Right cardiac atrium (tissue), 5 donors: Measurements from ENCODE around the gene TRIM16. TPM values are rescaled to one million over a fixed set of nuclear protein-coding genes. Genes with fewer than 3 reads are reported as not detected.
"Not testable (repeated sequence)": the region's sequence is repeated elsewhere in the genome, so short reads cannot be mapped to it uniquely, and the experiment has no call there.

ENCODE experiments used
- ATAC-seq, 2 donors: fragments of 200-7000 bp; cut with Tn5 transposase; one replicate each; pipeline versions ENCODE4 v1.8.0 to v1.9.1; 2020; ENCODE audit warnings: moderate library complexity in 2 of 2, mild to moderate bottlenecking in 1 of 2
- DNase-seq, 3 donors: peaks; one replicate each; pipeline ENCODE4 v3.0.0-alpha.2; 2020
- H3K27ac ChIP-seq: one replicate; pipeline ENCODE4 v1.5.1; 2013; ENCODE audit warnings: mild to moderate bottlenecking, low read length, control low read depth, moderate library complexity
- H3K27me3 ChIP-seq: one replicate; pipeline ENCODE4 v1.6.1; 2013; ENCODE audit not compliant: control insufficient read depth, insufficient read depth
- H3K4me1 ChIP-seq: one replicate; pipeline ENCODE4 v1.6.1; 2013; ENCODE audit warnings: low read length; ENCODE audit not compliant: control insufficient read depth, insufficient read depth
- H3K4me3 ChIP-seq: one replicate; pipeline ENCODE4 v1.5.1; 2013; ENCODE audit warnings: low read length, control low read depth
- H3K9me3 ChIP-seq: one replicate; pipeline ENCODE4 v1.6.1; 2013; ENCODE audit warnings: low read length; ENCODE audit not compliant: control insufficient read depth
- WGBS: extraction: QIAGEN DNeasy Blood & Tissue Kit; methylation state at CpG from one replicate; pipeline ENCODE4 v1.1.7; 2013; 5-methylcytosine and 5-hydroxymethylcytosine counted together
- intact Hi-C, 4 donors: fragments of 100-400 bp; cut with DNase I; formaldehyde crosslinking; loops; one replicate each; pipeline versions ENCODE4 v1.11.0 to v1.14.0; 2022 to 2023
- polyA plus RNA-seq: library from polyadenylated mRNA; stranded (reverse); fragments of 200-250 nt; gene quantifications from one replicate; pipeline ENCODE4 v1.2.3, GENCODE V29; 2013
- total RNA-seq, 4 donors: library from RNA; stranded (reverse); fragmentation: NEBNext Ultra II Directional; extraction: Animal tissue kit (Norgen Biotek cat#: 25700); gene quantifications; one replicate each; pipeline ENCODE4 v1.2.1, GENCODE V29; 2021
- donor health status: healthy with polysubstance abuse.
- donor health status: DM: no; HTN: yes; CAD: no.
- donor health status: DM: no; HTN: no; CAD: no.
- donor health status: DM: no; HTN: yes; CAD: no; lungs with severe emphysema.
- donor health status: DM: yes; HTN: yes; CAD: no.

Gene TRIM16
- total and polyA plus RNA-seq, 5 donors, result 17.9 to 42.0 (median 31.5) TPM

DNA sequence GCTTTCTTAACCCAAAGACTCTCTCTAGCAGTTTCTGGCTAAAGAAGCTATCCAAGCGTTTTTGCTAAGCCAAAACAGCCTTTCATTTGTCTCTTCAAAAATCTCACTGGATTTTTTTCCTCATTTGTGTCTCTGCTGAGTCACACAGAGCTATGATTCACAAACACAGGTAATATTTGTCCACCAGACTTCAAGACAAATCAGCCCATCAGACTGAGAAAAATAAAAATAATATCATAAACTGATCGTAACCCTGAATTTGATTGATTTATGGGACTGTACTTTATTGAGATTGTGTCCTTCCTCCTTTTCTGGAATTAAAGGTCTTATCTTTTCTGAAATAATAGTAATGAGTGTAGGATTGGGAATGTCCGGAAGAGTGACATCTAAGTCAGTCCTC lies 25.8 kb downstream of the TRIM16 start:
- H3K4me3 ChIP-seq, result no peak overlapping the region
- H3K4me1 ChIP-seq, result peaks cover 9% of the 10 kb centered on the region
- DNase-seq (no peak), ATAC-seq (no peak)
- H3K27me3 ChIP-seq, result no peaks in the 10 kb centered on the region
- intact Hi-C loops, result no loop called here
- H3K9me3 ChIP-seq, result no peaks in the 10 kb centered on the region
- 95% methylated on average over 3 of the region's 3 CpGs for WGBS
- H3K27ac ChIP-seq, result no peak overlapping the region

GRCh38 chr17:15657868-15658267 lies 26.2 kb downstream of the TRIM16 start:
- ATAC-seq (no peak), DNase-seq (no peak)
- Histone ChIP-seq H3K4me1 (peaks cover 9% of the 10 kb centered on the region), H3K9me3 (no peaks in the 10 kb centered on the region), H3K27ac (no peak overlapping the region), H3K27me3 (no peaks in the 10 kb centered on the region), H3K4me3 (no peak overlapping the region)
- intact Hi-C loops, result no loop called here

DNA sequence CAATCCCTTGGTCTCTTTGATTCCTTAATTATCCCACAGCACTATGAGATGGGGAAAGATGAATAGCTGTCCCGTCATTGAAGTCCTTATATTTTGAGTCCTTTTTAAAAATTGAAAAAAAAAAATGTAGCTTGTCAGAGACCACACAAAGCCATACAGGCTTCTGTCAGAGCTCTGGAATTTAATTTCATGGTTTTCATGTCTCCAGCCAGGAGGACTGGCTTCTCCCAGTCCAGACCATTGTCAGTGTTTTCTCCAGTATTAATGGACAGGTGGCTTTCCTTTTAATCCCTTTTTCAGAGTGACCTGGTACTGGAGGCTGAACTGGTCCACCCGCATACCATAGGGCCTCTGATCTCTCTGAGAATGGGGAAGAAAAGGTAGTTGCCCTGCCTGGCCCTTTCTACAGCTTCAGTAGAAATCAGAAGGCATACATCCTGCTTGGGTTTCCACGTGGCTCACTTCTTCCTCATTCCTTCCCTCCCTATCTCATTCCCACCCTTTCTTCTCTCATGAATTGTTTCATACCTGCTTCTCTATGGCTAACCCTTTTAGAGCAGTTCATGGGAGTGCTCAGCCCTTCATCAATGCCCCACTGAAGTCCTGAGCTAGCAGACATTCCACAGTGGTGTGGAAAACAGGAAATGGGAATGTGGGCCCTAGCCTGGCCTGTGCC lies 29.1 kb downstream of the TRIM16 start:
- DNase-seq, result no peak
- Histone ChIP-seq H3K27ac (no peak overlapping the region), H3K9me3 (no peaks in the 10 kb centered on the region), H3K4me1 (peaks cover 13% of the 10 kb centered on the region), H3K27me3 (no peaks in the 10 kb centered on the region), H3K4me3 (no peak overlapping the region)
- intact Hi-C loops, result no loop called here
- 57% methylated on average over 3 of the region's 3 CpGs for WGBS
- ATAC-seq, result no peak

DNA sequence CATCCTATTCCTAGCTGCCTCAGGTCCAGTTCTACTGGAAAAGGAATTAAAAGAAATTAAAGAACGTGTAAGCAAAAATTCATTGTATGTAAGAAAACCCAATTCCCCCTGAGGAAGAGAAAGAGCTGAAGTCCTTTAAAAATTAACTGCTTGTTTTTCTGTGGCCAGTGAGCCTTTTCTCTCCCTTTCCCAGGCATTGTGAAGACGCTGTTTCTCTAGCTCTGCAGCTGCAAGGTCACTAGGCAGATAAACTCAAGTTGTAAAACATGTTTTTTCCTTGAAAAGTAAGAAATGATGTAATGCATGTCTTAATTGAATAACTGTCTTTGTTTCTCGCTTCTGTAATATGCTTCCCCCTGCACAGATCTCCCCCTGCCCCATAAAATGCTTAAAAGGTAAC lies 29.7 kb downstream of the TRIM16 start:
- ATAC-seq, intact Hi-C loops, H3K27me3 ChIP-seq, H3K4me3 ChIP-seq, H3K9me3 ChIP-seq, H3K4me1 ChIP-seq, DNase-seq, H3K27ac ChIP-seq: not testable (repeated sequence)
- 54% methylated on average over 3 of the region's 3 CpGs for WGBS

- no peak overlapping the region for H3K27ac ChIP-seq
- 88% methylated on average over 6 of the region's 6 CpGs for WGBS
- ATAC-seq (no peak), DNase-seq (no peak)
- intact Hi-C loops, result no loop called here
- H3K4me1 ChIP-seq, result peaks cover 7% of the 10 kb centered on the region
- no peaks in the 10 kb centered on the region for H3K9me3 ChIP-seq
- H3K4me3 ChIP-seq, result no peak overlapping the region
- no peaks in the 10 kb centered on the region for H3K27me3 ChIP-seq
Observed at GRCh38 chr17:15652960-15653359, 31.2 kb downstream of the TRIM16 start.

GRCh38 chr17:15651583-15652110 lies 32.5 kb downstream of the TRIM16 start:
- H3K4me3 ChIP-seq, result peak overlapping the region; percentile 63
- intact Hi-C loops, result no loop called here
- ATAC-seq (peak; percentile 97 to 98), DNase-seq (peak; percentile 97 to 99 (median 99))
- WGBS, result 1% methylated on average over 8 of the region's 8 CpGs
- H3K27ac ChIP-seq, result peak overlapping the region; percentile 61
- H3K9me3 ChIP-seq, result no peaks in the 10 kb centered on the region
- no peaks in the 10 kb centered on the region for H3K27me3 ChIP-seq
- peaks cover 7% of the 10 kb centered on the region for H3K4me1 ChIP-seq

GRCh38 chr17:15650741-15651582 lies 33.1 kb downstream of the TRIM16 start:
- peak; percentile 26 to 71 (median 61) for DNase-seq
- Histone ChIP-seq H3K9me3 (no peaks in the 10 kb centered on the region), H3K4me3 (peak overlapping the region; percentile 63), H3K27me3 (no peaks in the 10 kb centered on the region), H3K4me1 (peaks cover 7% of the 10 kb centered on the region), H3K27ac (peak overlapping the region; percentile 61)
- WGBS, result 19% methylated on average over 14 of the region's 14 CpGs
- intact Hi-C loops, result no loop called here
- ATAC-seq, result peak in 1 of 2 donors; percentile 2

DNA sequence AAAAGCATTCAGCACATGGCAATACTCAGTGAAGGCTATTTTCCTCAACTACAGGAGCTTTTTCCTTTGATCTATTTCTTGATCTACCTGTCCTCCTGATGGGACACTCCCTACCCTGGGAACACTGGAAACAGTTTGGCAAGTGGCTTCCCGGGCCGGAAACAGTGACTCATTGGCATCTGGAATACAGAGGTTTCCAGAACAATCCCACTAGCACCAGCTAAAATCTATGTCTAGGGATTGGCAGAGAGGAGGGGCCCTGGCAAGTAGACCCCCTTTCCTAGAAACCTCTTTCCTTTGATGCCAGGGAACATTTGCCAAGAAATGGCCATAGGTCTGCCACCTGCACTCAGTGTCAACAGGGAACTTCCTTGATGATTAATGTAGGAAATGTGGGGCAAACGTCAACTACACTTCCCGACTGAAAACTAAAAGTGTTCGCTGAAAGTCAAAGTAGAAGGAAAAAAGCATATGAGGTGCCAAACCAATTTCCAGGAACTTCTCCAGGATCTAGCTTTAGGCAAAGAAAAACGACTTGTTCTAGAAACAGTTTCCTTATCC lies 34.2 kb downstream of the TRIM16 start:
- DNase-seq (peak in 2 of 3 donors; percentile 50 to 60), ATAC-seq (no peak)
- intact Hi-C loops, result no loop called here
- H3K9me3 ChIP-seq, result no peaks in the 10 kb centered on the region
- H3K27me3 ChIP-seq, result no peaks in the 10 kb centered on the region
- WGBS, result 15% methylated on average over 6 of the region's 6 CpGs
- peak overlapping the region; percentile 66 for H3K27ac ChIP-seq
- peak overlapping the region; percentile 63 for H3K4me3 ChIP-seq
- peaks cover 9% of the 10 kb centered on the region for H3K4me1 ChIP-seq

DNA sequence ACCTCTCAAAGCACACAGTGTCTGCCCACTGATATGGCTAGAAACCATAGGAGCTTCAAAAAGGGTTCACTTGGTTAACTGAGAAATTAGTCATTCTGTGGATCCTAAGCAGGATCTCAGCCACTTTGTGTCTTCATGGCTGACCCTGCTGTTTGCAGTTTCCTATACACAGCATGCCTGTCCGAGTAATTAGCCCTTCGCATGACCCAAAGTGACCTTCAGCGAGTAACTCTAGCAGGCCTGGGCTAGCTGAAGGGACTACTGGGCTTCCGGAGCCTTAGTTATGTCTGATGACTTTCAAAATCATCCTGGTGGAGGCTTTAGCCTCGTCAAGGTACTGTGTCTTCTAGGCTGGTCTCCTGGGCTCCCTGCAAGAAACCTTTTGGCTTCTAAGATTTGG lies 35.7 kb downstream of the TRIM16 start:
- Histone ChIP-seq H3K27ac (no peak overlapping the region), H3K9me3 (no peaks in the 10 kb centered on the region), H3K27me3 (no peaks in the 10 kb centered on the region), H3K4me1 (peaks cover 9% of the 10 kb centered on the region), H3K4me3 (peak overlapping the region; percentile 26)
- WGBS, result 66% methylated on average over 5 of the region's 5 CpGs
- DNase-seq, result no peak
- intact Hi-C loops, result no loop called here
- ATAC-seq, result no peak

- 46% methylated on average over 5 of the region's 5 CpGs for WGBS
- H3K4me1 ChIP-seq, H3K9me3 ChIP-seq, H3K27me3 ChIP-seq, DNase-seq, H3K4me3 ChIP-seq, intact Hi-C loops: not testable (repeated sequence)
- H3K27ac ChIP-seq, result peak overlapping the region; percentile 44
- peak; percentile 47 to 55 for ATAC-seq
Observed at GRCh38 chr17:15645942-15646312, 38.2 kb downstream of the TRIM16 start.
